Caki2 (cell line): Measurements from ENCODE around the gene PLEKHN1. TPM values are rescaled to one million over a fixed set of nuclear protein-coding genes. Genes with fewer than 3 reads are reported as not detected.

ENCODE experiments used
- DNase-seq: peaks from one replicate; pipeline ENCODE4 v3.0.0-alpha.2; 2015; ENCODE audit warnings: low read depth
- in situ Hi-C: cut with HindIII; loops from 2 replicates; pipeline ENCODE4 v1.10.0; 2016; ENCODE audit warnings: low sequenced_read_pairs, low pct_unique_long_range_greater_than_20kb, mixed read lengths
- total RNA-seq: library from RNA; depleted of rRNA; stranded (reverse); fragments of >200 nt; shearing (Covaris generic); gene quantifications from 2 replicates; pipeline ENCODE4 v1.2.3, GENCODE V29; 2014; ENCODE audit warnings: low replicate concordance; rRNA removed

The PLEKHN1 gene
- total RNA-seq, 1 experiment from 2014 or later = 2.3 TPM

GRCh38 chr1:1024771-1025699 is 58.8 kb downstream of the PLEKHN1 start:
- in situ Hi-C loops = no loop called here

More at GRCh38 chr1:1024771-1025699, 58.8 kb downstream of the PLEKHN1 start:
- peak; percentile 78 for DNase-seq

Other genes with a start within 250 kb of the PLEKHN1 start
- 69.4 and 98.9 TPM in 2 replicates for gene SAMD11, start 42.6 kb upstream of the PLEKHN1 start, total RNA-seq
- gene NOC2L, start 7.2 kb upstream of the PLEKHN1 start, total RNA-seq = 136 and 140 TPM in 2 replicates
- gene KLHL17, start 5.9 kb upstream of the PLEKHN1 start, total RNA-seq = 3.3 and 7.4 TPM in 2 replicates
- 0.20 TPM in 1 of 2 replicates, not detected in the other for gene PERM1, start 15.6 kb downstream of the PLEKHN1 start, total RNA-seq
- gene HES4, start 33.6 kb downstream of the PLEKHN1 start, total RNA-seq = 45.3 and 73.0 TPM in 2 replicates
- 129 and 152 TPM in 2 replicates for gene ISG15, start 47.0 kb downstream of the PLEKHN1 start, total RNA-seq
- 246 and 278 TPM in 2 replicates for gene AGRN, start 53.6 kb downstream of the PLEKHN1 start, total RNA-seq
- gene RNF223, start 107.8 kb downstream of the PLEKHN1 start, total RNA-seq = not detected in 2 replicates
- gene C1orf159, start 149.6 kb downstream of the PLEKHN1 start, total RNA-seq = 19.1 and 26.6 TPM in 2 replicates
- gene TTLL10, start 207.4 kb downstream of the PLEKHN1 start, total RNA-seq = not detected in 2 replicates
- not detected in 2 replicates for gene TNFRSF18, start 240.1 kb downstream of the PLEKHN1 start, total RNA-seq
- gene TNFRSF4, start 247.7 kb downstream of the PLEKHN1 start, total RNA-seq = not detected in 2 replicates